Skeletal muscle satellite cell (primary cell): Measurements from ENCODE around the gene ZNF618.
"Not testable (repeated sequence)": the region's sequence is repeated elsewhere in the genome, so short reads cannot be mapped to it uniquely, and the experiment has no call there.

Source experiments
- H3K27me3 ChIP-seq: 2 replicates; pipeline ENCODE4 v1.7.0; 2013; ENCODE audit warnings: low read length; ENCODE audit not compliant: control insufficient read depth, insufficient read depth
- H3K36me3 ChIP-seq: 2 replicates; pipeline ENCODE4 v1.7.0; 2013; ENCODE audit warnings: mild to moderate bottlenecking, control low read depth, low read length; ENCODE audit not compliant: insufficient read depth
- H3K4me1 ChIP-seq: 2 replicates; pipeline ENCODE4 v1.7.0; 2013; ENCODE audit warnings: low read length; ENCODE audit not compliant: control insufficient read depth, insufficient read depth
- H3K4me2 ChIP-seq: 2 replicates; pipeline ENCODE4 v1.7.0; 2013; ENCODE audit warnings: mild to moderate bottlenecking, low read length
- H3K4me3 ChIP-seq: 2 replicates; pipeline ENCODE4 v1.7.0; 2013; ENCODE audit warnings: low read length
- H3K9ac ChIP-seq: 2 replicates; pipeline ENCODE4 v1.7.0; 2013; ENCODE audit warnings: mild to moderate bottlenecking, low read depth, low read length, moderate library complexity
- H3K9me3 ChIP-seq: replicated peaks from 2 replicates; pipeline ENCODE4 v1.7.0; 2013; ENCODE audit warnings: mild to moderate bottlenecking, control low read depth, low read length

ZNF618 gene

DNA sequence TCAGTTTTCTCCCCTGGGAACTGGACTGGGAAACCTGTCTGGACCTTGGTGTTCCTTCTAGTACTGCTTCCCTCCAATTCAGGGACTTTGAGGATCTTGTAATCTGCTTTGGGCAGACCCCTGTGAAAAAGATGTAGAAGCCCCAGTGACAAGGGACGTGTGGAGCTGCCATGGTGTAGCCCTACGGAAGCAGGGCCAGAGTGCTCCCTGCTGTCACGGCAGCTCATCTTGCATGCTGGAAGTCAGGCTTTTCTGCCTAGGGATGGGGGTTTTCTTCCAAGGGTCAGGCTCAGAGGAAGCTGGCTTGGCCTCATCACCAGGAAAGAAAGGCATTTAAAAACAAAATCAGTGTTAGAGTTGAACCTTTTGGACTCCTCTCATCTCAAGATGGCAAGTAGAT, 115.6 kb downstream of the ZNF618 start:
- H3K9ac ChIP-seq, result no peak overlapping the region

DNA sequence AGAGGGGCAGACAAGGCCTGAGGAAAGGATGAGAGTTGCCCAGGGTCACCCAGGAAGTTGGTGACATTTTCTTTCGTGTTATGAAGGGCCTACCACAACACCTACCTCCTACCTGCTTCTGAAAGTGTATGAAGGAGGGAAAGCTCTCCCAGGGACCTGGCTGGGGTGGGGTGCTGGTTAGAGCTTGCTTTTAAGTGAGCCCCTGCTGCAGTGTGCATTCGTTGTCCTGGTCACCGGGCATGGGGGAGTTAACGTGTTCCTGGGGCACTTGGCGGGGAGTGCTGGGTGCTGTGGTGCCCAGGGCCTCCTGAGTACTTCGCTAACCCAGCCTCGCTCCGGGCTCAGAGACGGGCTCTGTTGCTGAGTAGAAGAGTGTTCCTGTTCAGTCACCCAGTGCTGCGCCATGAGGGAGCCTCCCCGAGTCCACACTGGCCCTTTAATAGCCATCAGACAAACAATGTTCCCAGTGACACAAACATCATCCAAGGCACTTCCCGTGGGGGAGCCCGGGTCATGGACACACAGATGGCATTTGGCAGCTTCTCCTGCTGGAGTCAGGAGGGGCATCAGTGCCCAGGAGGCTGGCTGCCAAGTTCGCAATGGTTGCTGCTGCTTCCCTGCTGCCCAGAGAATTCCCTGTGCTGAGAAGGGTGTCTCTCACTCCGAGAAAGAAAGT, 116.3 kb downstream of the ZNF618 start:
- Histone ChIP-seq H3K4me3 (no peak overlapping the region), H3K9me3 (no peaks in the 10 kb centered on the region), H3K27me3 (no peaks in the 10 kb centered on the region), H3K36me3 (peaks cover 9% of the 10 kb centered on the region), H3K9ac (no peak overlapping the region), H3K4me1 (peaks cover 33% of the 10 kb centered on the region), H3K4me2 (no peak overlapping the region)

More for the DNA sequence above, 115.6 kb downstream of the ZNF618 start:
- no peaks in the 10 kb centered on the region for H3K27me3 ChIP-seq
- H3K36me3 ChIP-seq, result peaks cover 9% of the 10 kb centered on the region
- H3K4me1 ChIP-seq, result peaks cover 33% of the 10 kb centered on the region
- H3K4me2 ChIP-seq, result no peak overlapping the region
- no peaks in the 10 kb centered on the region for H3K9me3 ChIP-seq
- no peak overlapping the region for H3K4me3 ChIP-seq

DNA sequence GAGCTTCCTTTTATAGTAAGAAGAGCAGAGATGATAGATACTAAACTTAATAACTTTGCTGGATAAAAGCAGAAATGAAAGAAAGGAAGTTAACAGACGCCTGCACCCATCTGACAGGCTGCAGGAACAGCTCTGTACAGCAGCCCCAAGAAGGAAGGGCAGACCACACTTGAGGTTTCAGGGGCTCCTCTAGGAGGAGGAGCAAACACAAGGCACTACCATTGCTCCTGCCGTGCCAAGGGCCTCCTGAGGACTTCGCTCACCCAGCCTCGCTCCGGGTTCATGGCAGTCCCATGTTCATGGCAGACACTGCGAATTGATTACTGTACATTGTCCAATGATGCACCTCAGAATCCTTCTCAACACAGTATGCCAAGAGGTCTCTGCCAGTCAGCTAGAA, 116.9 kb downstream of the ZNF618 start:
- no peak overlapping the region for H3K4me3 ChIP-seq
- H3K4me2 ChIP-seq, result no peak overlapping the region
- peaks cover 33% of the 10 kb centered on the region for H3K4me1 ChIP-seq
- H3K9ac ChIP-seq, result no peak overlapping the region
- no peaks in the 10 kb centered on the region for H3K9me3 ChIP-seq
- H3K36me3 ChIP-seq, result peaks cover 9% of the 10 kb centered on the region
- H3K27me3 ChIP-seq, result no peaks in the 10 kb centered on the region

DNA sequence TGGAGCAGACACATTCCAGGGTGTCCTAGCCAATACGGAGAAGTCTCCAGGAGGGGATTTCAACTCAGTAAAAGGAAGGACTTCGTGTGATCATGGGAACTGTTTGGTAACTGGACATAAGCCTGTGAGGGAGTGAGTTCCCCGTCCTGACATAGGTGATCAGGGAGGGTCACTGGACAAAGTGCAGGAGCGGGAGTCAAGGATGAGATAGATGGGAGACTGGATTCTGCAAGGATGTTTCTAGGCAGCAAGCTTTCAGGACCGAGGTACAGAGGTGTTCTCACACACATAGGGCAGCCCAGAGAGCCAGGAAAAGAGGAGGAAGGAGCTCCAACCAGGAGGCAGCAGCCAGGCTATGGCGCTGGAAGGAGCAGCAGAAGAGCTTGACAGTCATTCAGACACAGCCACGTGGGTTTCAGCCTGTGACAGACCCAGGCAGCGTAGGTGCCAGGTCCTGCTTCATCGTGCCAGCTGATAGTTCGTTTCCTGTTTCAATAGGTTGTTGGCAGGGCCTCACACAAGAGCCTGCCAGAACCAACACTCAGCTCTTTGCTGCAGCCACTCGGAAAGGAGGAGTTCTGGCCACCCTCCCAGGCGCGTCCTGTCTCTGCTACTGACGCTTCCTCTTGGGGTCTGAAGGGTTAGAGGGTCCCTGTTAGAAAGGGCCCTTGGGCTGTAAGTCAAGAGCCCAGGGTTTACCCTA, 117.9 kb downstream of the ZNF618 start:
- Histone ChIP-seq H3K4me2 (peak overlapping the region; percentile 33), H3K36me3 (peaks cover 9% of the 10 kb centered on the region), H3K9ac (no peak overlapping the region), H3K9me3 (no peaks in the 10 kb centered on the region), H3K4me3 (no peak overlapping the region), H3K4me1 (peaks cover 25% of the 10 kb centered on the region), H3K27me3 (no peaks in the 10 kb centered on the region)

DNA sequence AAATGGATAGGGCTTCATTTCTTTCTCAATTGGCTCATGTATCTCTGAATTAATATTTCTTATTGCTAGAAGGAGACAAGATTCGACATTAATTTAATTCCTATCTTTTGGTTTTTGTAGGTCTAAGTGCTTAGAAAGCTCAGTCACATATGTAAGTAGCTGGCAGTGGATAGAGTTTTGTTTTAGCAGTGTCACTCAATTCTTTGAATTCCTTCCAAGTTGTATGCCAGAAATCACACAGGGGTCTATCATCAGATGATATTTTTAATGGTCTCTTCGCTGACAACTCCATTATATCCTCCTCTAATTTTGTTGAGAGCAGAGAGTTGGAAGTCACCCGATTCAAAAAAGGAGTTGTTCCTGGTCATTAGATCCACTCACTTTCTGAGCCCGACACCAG, 119.3 kb downstream of the ZNF618 start:
- H3K9me3 ChIP-seq, result no peaks in the 10 kb centered on the region
- H3K4me1 ChIP-seq, result peaks cover 24% of the 10 kb centered on the region
- H3K4me3 ChIP-seq, result no peak overlapping the region
- H3K36me3 ChIP-seq, result peaks cover 3% of the 10 kb centered on the region
- H3K4me2 ChIP-seq, result no peak overlapping the region
- H3K9ac ChIP-seq, result no peak overlapping the region
- no peaks in the 10 kb centered on the region for H3K27me3 ChIP-seq

DNA sequence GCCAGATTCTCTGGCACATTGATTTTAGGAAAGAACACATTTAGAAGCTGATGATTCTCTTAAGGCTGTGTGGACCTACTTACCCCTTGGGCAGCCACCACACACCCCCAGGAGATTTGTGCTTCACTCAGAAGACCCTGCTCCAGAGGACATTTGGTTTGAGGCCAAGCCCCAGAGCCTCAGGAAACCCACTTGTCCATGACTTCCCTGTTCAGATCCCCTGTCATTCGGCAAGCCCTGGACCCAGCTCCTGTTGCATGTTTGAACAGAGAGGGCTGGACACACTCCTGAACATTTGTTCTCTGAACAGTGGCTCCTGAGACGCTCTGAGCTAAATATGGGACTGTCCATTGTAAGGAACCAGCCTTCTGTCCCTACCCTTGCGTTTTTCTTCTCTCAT, 119.9 kb downstream of the ZNF618 start:
- no peaks in the 10 kb centered on the region for H3K27me3 ChIP-seq
- H3K4me2 ChIP-seq, result no peak overlapping the region

DNA sequence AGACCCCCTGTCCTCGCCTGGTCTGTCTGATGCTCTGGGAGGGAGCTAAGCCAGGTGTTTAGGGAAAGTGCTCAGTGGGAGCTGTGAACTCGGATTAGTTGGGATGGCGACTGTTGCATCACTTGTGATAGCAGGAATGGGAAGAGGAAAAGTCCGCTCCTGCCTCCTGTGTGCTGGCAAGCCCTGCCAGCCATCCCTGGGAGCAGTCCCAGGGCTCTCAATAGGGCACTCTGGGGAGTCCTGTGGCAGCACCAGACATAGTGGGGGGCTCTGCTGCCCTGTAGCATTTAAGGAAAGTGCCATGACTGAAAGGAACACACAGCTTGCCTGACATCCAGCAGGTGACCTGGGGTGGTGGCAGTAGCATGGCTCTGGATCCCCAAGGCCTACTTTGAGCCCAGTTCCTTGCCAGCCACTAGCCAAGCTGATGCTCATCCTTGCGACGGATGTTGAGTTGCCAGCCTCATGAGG, 120.5 kb downstream of the ZNF618 start:
- H3K9ac ChIP-seq, result no peak overlapping the region
- H3K9me3 ChIP-seq, result no peaks in the 10 kb centered on the region
- H3K4me2 ChIP-seq, result no peak overlapping the region
- H3K4me1 ChIP-seq, result peaks cover 24% of the 10 kb centered on the region
- H3K27me3 ChIP-seq, result no peaks in the 10 kb centered on the region
- no peaks in the 10 kb centered on the region for H3K36me3 ChIP-seq
- H3K4me3 ChIP-seq, result no peak overlapping the region

More for the DNA sequence above, 119.9 kb downstream of the ZNF618 start:
- Histone ChIP-seq H3K9ac (no peak overlapping the region), H3K9me3 (no peaks in the 10 kb centered on the region), H3K4me1 (peaks cover 24% of the 10 kb centered on the region), H3K36me3 (no peaks in the 10 kb centered on the region), H3K4me3 (no peak overlapping the region)

DNA sequence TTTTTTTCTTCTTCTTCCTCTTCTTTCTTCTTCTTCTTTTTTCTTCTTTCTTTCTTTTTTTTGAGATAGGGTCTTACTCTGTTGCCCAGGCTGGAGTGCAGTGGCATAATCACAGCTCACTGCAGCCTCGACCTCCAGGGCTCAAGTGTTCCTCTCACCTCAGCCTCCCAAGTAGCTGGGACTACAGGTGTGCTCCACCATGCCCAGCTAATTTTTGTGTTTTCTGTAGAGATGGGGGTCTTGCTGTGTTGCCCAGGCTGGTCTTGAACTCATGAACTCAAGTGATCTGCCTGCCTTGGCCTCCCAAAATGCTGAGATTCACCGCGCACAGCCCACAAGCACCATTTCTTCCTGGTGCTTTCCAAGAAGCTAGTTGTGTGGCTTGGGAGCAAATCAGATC, 121.0 kb downstream of the ZNF618 start:
- not testable (repeated sequence) for H3K9me3 ChIP-seq, H3K27me3 ChIP-seq, H3K36me3 ChIP-seq, H3K4me3 ChIP-seq, H3K4me2 ChIP-seq, H3K9ac ChIP-seq
- H3K4me1 ChIP-seq, result peaks cover 24% of the 10 kb centered on the region

DNA sequence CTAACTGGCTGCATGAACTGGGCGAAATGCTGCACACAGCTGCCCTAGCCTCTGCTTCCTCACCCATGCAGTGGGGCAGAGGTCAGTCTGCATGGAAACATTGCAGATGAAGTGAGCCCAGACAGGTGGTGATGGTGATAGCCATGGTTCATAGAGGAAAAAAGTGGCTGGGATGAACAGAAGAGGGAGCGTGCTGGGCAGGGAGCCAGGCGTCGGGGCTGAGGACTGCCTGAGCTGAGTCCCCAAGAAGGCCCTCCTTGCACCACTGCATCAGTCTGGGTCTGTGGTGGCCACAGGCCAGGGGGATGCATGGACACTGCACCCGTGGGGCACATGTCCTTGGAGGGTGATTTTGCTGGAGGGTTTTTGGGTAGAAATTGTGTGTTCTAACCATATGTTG, 121.5 kb downstream of the ZNF618 start:
- H3K27me3 ChIP-seq, result no peaks in the 10 kb centered on the region
- no peak overlapping the region for H3K9ac ChIP-seq
- no peak overlapping the region for H3K4me2 ChIP-seq
- H3K4me3 ChIP-seq, result no peak overlapping the region
- peaks cover 3% of the 10 kb centered on the region for H3K36me3 ChIP-seq
- H3K4me1 ChIP-seq, result peaks cover 23% of the 10 kb centered on the region
- no peaks in the 10 kb centered on the region for H3K9me3 ChIP-seq

DNA sequence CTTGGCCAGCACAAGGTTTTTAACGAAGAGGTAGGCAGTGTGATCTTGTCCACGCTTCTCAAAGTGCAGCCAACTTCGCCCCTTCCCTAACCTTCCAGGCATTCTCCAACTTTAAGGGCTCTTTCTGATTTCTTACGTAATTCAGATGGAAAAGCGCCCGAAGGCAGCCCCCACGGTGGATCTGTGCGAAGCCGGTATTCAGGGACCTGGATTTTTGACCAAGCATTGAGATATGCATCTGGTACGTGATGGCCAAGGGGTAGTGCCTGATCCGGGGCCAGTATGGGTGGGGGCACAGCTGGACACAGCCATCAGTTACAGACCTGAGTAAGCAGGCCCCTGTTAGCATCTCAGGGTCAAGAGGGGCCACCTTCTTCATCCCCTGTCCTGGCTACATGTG, 122.0 kb downstream of the ZNF618 start:
- peaks cover 3% of the 10 kb centered on the region for H3K36me3 ChIP-seq
- no peak overlapping the region for H3K9ac ChIP-seq
- no peak overlapping the region for H3K4me2 ChIP-seq
- no peaks in the 10 kb centered on the region for H3K27me3 ChIP-seq
- H3K4me1 ChIP-seq, result peaks cover 20% of the 10 kb centered on the region
- H3K9me3 ChIP-seq, result no peaks in the 10 kb centered on the region
- H3K4me3 ChIP-seq, result no peak overlapping the region

DNA sequence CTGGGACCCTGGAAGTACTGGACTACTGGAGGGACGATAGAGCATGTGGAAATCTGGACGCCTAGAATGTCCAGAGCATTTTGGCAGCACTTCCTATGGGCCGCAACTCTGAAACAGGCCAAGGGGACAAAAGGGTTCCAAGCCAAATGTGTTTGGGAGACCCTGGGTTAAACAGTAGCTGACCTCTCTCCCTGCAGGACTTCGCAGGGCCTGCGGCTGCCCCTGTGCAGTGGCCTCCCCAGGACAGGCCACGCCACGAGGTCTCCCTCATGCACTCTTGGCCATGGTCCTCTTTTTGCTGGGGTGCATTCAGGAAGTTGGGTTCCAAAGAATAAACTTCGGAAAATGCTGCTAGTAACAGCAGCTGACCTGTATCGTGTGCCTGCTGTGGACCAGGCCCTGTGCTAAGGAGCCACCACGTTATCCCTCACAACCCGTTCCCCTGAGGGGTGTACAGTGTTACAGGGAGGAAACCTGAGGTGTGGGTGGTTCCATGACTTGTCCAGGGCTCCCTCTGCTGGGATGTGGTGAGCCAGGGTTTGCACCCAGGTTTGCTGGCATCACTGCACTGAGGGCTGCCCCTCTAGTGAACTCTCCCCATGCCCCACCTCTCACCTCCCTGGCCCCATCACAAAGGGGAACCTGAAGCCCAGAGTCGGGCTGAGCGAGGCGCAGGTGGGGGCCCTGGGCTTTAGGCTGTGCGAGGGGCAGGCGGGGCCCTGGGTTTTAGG, 122.6 kb downstream of the ZNF618 start:
- no peaks in the 10 kb centered on the region for H3K9me3 ChIP-seq
- no peak overlapping the region for H3K4me2 ChIP-seq
- peaks cover 17% of the 10 kb centered on the region for H3K4me1 ChIP-seq
- peaks cover 3% of the 10 kb centered on the region for H3K36me3 ChIP-seq
- no peak overlapping the region for H3K9ac ChIP-seq
- H3K27me3 ChIP-seq, result no peaks in the 10 kb centered on the region
- H3K4me3 ChIP-seq, result no peak overlapping the region
